Uterus (tissue), 2 donors: Measurements from ENCODE around the gene WNT5B.

Source experiments
- POLR2A ChIP-seq, 2 donors: fragments of 450-650 bp; IDR thresholded peaks; one replicate each; pipeline ENCODE4 v1.6.1; 2016; ENCODE audit warnings: antibody characterized with exemption in 2 of 2, mild to moderate bottlenecking in 1 of 2, moderate library complexity in 1 of 2
- TF ChIP-seq, protein P1 (sequence below), 4 experiments: fragments of 200-600 bp in 2 of 4; fragments of 450-650 bp in 2 of 4; sonication (generic) in 2 of 4; IDR thresholded peaks; one replicate each; pipeline ENCODE4 v1.5.1; 2016 to 2019; ENCODE audit warnings: antibody characterized with exemption in 4 of 4, mild to moderate bottlenecking in 2 of 4, moderate library complexity in 1 of 4

DNA sequence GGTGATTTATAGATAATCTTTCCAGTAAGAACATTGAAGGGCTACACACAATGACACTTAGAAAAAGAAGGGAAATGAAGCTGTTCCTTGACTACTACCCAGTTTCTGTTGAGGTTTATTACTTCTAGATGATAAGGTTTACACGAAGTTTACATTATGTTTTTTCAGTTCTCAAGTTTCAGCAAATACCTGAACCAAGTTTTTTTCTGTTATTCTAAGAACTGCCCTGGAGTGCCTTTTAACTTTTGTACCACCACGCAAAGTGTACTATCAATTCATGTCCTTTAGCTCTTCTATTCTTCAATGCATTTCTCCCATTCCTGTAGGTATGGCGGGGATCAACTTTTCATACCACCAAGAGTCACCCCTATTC lies 40.5 kb upstream of the WNT5B start:
- no peak for TF ChIP-seq POLR2A (IDR thresholded peaks at IDR 0.05)
- TF ChIP-seq, protein P1, sequence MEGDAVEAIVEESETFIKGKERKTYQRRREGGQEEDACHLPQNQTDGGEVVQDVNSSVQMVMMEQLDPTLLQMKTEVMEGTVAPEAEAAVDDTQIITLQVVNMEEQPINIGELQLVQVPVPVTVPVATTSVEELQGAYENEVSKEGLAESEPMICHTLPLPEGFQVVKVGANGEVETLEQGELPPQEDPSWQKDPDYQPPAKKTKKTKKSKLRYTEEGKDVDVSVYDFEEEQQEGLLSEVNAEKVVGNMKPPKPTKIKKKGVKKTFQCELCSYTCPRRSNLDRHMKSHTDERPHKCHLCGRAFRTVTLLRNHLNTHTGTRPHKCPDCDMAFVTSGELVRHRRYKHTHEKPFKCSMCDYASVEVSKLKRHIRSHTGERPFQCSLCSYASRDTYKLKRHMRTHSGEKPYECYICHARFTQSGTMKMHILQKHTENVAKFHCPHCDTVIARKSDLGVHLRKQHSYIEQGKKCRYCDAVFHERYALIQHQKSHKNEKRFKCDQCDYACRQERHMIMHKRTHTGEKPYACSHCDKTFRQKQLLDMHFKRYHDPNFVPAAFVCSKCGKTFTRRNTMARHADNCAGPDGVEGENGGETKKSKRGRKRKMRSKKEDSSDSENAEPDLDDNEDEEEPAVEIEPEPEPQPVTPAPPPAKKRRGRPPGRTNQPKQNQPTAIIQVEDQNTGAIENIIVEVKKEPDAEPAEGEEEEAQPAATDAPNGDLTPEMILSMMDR (IDR thresholded peaks at IDR 0.05): no peak
